Measurements from ENCODE around the gene CPT1C.

CPT1C gene

GRCh38 chr19:49690656-49691242 lies at the start of gene CPT1C:
Gene CPT1C, plus strand, starts transcription at chr19:49691116. Its CDS starts 1,137 bp downstream, at chr19:49692253.
- H3K27me3 ChIP-seq (ENCODE audit: control insufficient read depth, insufficient read depth, low read length): no peaks in the 10 kb centered on the region
- no peaks in the 10 kb centered on the region for H3K9me3 ChIP-seq (ENCODE audit: control insufficient read depth, insufficient read depth, low read length)
- peak within 1 kb of the TSS; percentile 50 for H3K9ac ChIP-seq (ENCODE audit: low read depth, low read length)
- H3K36me3 ChIP-seq (ENCODE audit: control insufficient read depth, insufficient read depth, low read length): peaks cover 33% of the 10 kb centered on the region
- H3K4me1 ChIP-seq (ENCODE audit: control insufficient read depth, insufficient read depth, low read length): peaks cover 12% of the 10 kb centered on the region
- H3K27ac ChIP-seq (ENCODE audit: low read depth, low read length): peak within 1 kb of the TSS; percentile 79
- peak within 1 kb of the TSS; percentile 63 for H3K4me3 ChIP-seq (ENCODE audit: low read depth, low read length)

GRCh38 chr19:49641688-49642491 lies 49.0 kb upstream of the CPT1C start, which contains the start of gene SCAF1:
Gene SCAF1, plus strand, starts transcription at chr19:49642209. Its CDS starts 2,818 bp downstream, at chr19:49645027.
- H3K27me3 ChIP-seq (ENCODE audit: control insufficient read depth, insufficient read depth, low read length): no peaks in the 10 kb centered on the region
- H3K27ac ChIP-seq (ENCODE audit: low read depth, low read length): peak within 1 kb of the TSS; percentile 100
- no peaks in the 10 kb centered on the region for H3K9me3 ChIP-seq (ENCODE audit: control insufficient read depth, insufficient read depth, low read length)
- peak within 1 kb of the TSS; percentile 90 for H3K9ac ChIP-seq (ENCODE audit: low read depth, low read length)
- peak within 1 kb of the TSS; percentile 93 for H3K4me3 ChIP-seq (ENCODE audit: low read depth, low read length)
- H3K36me3 ChIP-seq (ENCODE audit: control insufficient read depth, insufficient read depth, low read length): peaks cover 22% of the 10 kb centered on the region
- peaks cover 26% of the 10 kb centered on the region for H3K4me1 ChIP-seq (ENCODE audit: control insufficient read depth, insufficient read depth, low read length)

- H3K36me3 ChIP-seq (ENCODE audit: control insufficient read depth, insufficient read depth, low read length): peaks cover 29% of the 10 kb centered on the region
- H3K9me3 ChIP-seq (ENCODE audit: control insufficient read depth, insufficient read depth, low read length): no peaks in the 10 kb centered on the region
- peak overlapping the region; percentile 93 for H3K4me3 ChIP-seq (ENCODE audit: low read depth, low read length)
- no peaks in the 10 kb centered on the region for H3K27me3 ChIP-seq (ENCODE audit: control insufficient read depth, insufficient read depth, low read length)
- H3K4me1 ChIP-seq (ENCODE audit: control insufficient read depth, insufficient read depth, low read length): peaks cover 26% of the 10 kb centered on the region
- peak overlapping the region; percentile 86 for H3K9ac ChIP-seq (ENCODE audit: low read depth, low read length)
- peak overlapping the region; percentile 94 for H3K27ac ChIP-seq (ENCODE audit: low read depth, low read length)
These were observed 48.4 kb upstream of the CPT1C start for GRCh38 chr19:49642492-49643035.

GRCh38 chr19:49643466-49643865 lies 47.5 kb upstream of the CPT1C start:
- Histone ChIP-seq H3K27me3 (ENCODE audit: control insufficient read depth, insufficient read depth, low read length) (no peaks in the 10 kb centered on the region), H3K36me3 (ENCODE audit: control insufficient read depth, insufficient read depth, low read length) (peaks cover 34% of the 10 kb centered on the region), H3K4me3 (ENCODE audit: low read depth, low read length) (no peak overlapping the region), H3K27ac (ENCODE audit: low read depth, low read length) (no peak overlapping the region), H3K9me3 (ENCODE audit: control insufficient read depth, insufficient read depth, low read length) (no peaks in the 10 kb centered on the region), H3K9ac (ENCODE audit: low read depth, low read length) (no peak overlapping the region), H3K4me1 (ENCODE audit: control insufficient read depth, insufficient read depth, low read length) (peaks cover 20% of the 10 kb centered on the region)

GRCh38 chr19:49645592-49645991 lies 45.3 kb upstream of the CPT1C start:
- Histone ChIP-seq H3K27ac (ENCODE audit: low read depth, low read length) (no peak overlapping the region), H3K36me3 (ENCODE audit: control insufficient read depth, insufficient read depth, low read length) (peaks cover 52% of the 10 kb centered on the region), H3K4me3 (ENCODE audit: low read depth, low read length) (no peak overlapping the region), H3K9ac (ENCODE audit: low read depth, low read length) (no peak overlapping the region), H3K4me1 (ENCODE audit: control insufficient read depth, insufficient read depth, low read length) (peaks cover 18% of the 10 kb centered on the region), H3K9me3 (ENCODE audit: control insufficient read depth, insufficient read depth, low read length) (no peaks in the 10 kb centered on the region), H3K27me3 (ENCODE audit: control insufficient read depth, insufficient read depth, low read length) (no peaks in the 10 kb centered on the region)

GRCh38 chr19:49645995-49646394 lies 44.9 kb upstream of the CPT1C start:
- no peak overlapping the region for H3K27ac ChIP-seq (ENCODE audit: low read depth, low read length)
- no peaks in the 10 kb centered on the region for H3K27me3 ChIP-seq (ENCODE audit: control insufficient read depth, insufficient read depth, low read length)
- H3K9me3 ChIP-seq (ENCODE audit: control insufficient read depth, insufficient read depth, low read length): no peaks in the 10 kb centered on the region
- H3K9ac ChIP-seq (ENCODE audit: low read depth, low read length): no peak overlapping the region
- H3K4me3 ChIP-seq (ENCODE audit: low read depth, low read length): no peak overlapping the region
- peaks cover 15% of the 10 kb centered on the region for H3K4me1 ChIP-seq (ENCODE audit: control insufficient read depth, insufficient read depth, low read length)
- peaks cover 54% of the 10 kb centered on the region for H3K36me3 ChIP-seq (ENCODE audit: control insufficient read depth, insufficient read depth, low read length)

- Histone ChIP-seq H3K27ac (ENCODE audit: low read depth, low read length) (no peak overlapping the region), H3K4me3 (ENCODE audit: low read depth, low read length) (no peak overlapping the region), H3K9ac (ENCODE audit: low read depth, low read length) (no peak overlapping the region), H3K27me3 (ENCODE audit: control insufficient read depth, insufficient read depth, low read length) (no peaks in the 10 kb centered on the region), H3K9me3 (ENCODE audit: control insufficient read depth, insufficient read depth, low read length) (no peaks in the 10 kb centered on the region), H3K4me1 (ENCODE audit: control insufficient read depth, insufficient read depth, low read length) (peaks cover 9% of the 10 kb centered on the region), H3K36me3 (ENCODE audit: control insufficient read depth, insufficient read depth, low read length) (peaks cover 58% of the 10 kb centered on the region)
These were observed 44.3 kb upstream of the CPT1C start for GRCh38 chr19:49646586-49646985.

- Histone ChIP-seq H3K27me3 (ENCODE audit: control insufficient read depth, insufficient read depth, low read length) (no peaks in the 10 kb centered on the region), H3K9me3 (ENCODE audit: control insufficient read depth, insufficient read depth, low read length) (no peaks in the 10 kb centered on the region), H3K27ac (ENCODE audit: low read depth, low read length) (no peak overlapping the region), H3K4me1 (ENCODE audit: control insufficient read depth, insufficient read depth, low read length) (peaks cover 1% of the 10 kb centered on the region; the same call in 1 of the 2 replicates), H3K9ac (ENCODE audit: low read depth, low read length) (no peak overlapping the region), H3K36me3 (ENCODE audit: control insufficient read depth, insufficient read depth, low read length) (peaks cover 83% of the 10 kb centered on the region), H3K4me3 (ENCODE audit: low read depth, low read length) (no peak overlapping the region)
These were observed 39.7 kb upstream of the CPT1C start for GRCh38 chr19:49651029-49651819.

GRCh38 chr19:49651820-49652550 lies 38.9 kb upstream of the CPT1C start:
- no peak overlapping the region for H3K4me3 ChIP-seq (ENCODE audit: low read depth, low read length)
- H3K9me3 ChIP-seq (ENCODE audit: control insufficient read depth, insufficient read depth, low read length): no peaks in the 10 kb centered on the region
- no peak overlapping the region for H3K9ac ChIP-seq (ENCODE audit: low read depth, low read length)
- H3K27me3 ChIP-seq (ENCODE audit: control insufficient read depth, insufficient read depth, low read length): no peaks in the 10 kb centered on the region
- peaks cover 5% of the 10 kb centered on the region; the same call in 1 of the 2 replicates for H3K4me1 ChIP-seq (ENCODE audit: control insufficient read depth, insufficient read depth, low read length)
- H3K36me3 ChIP-seq (ENCODE audit: control insufficient read depth, insufficient read depth, low read length): peaks cover 83% of the 10 kb centered on the region
- no peak overlapping the region for H3K27ac ChIP-seq (ENCODE audit: low read depth, low read length)
